NCI-H446 treated with DMSO at 0.1 percent for 48 hours (cell line): ENCODE data around the gene SNX30.

Experiments
- DNase-seq: peaks from one replicate; lab custom pipeline; 2025; lab: John Stamatoyannopoulos, UW

SNX30 gene

GRCh38 chr9:112885324-112885723, 134.8 kb downstream of the SNX30 start:
- no peak for DNase-seq

GRCh38 chr9:112886351-112886750, 135.8 kb downstream of the SNX30 start:
- no peak for DNase-seq

- no peak for DNase-seq
Measured at GRCh38 chr9:112887381-112887780, 136.8 kb downstream of the SNX30 start.

- no peak for DNase-seq
Measured at GRCh38 chr9:112890106-112891081, 139.8 kb downstream of the SNX30 start, which contains the start of gene SLC46A2. Gene SLC46A2, minus strand, starts transcription at chr9:112890876. Its CDS starts 195 bp downstream, at chr9:112890681.

GRCh38 chr9:112891521-112891920, 141.0 kb downstream of the SNX30 start:
- DNase-seq = no peak

- DNase-seq = no peak
Measured at GRCh38 chr9:112892981-112893380, 142.4 kb downstream of the SNX30 start.

- no peak for DNase-seq
Measured at GRCh38 chr9:112894041-112894440, 143.5 kb downstream of the SNX30 start.

GRCh38 chr9:112894699-112895098, 144.1 kb downstream of the SNX30 start:
- DNase-seq = no peak

GRCh38 chr9:112896131-112896530, 145.6 kb downstream of the SNX30 start:
- DNase-seq = no peak

- DNase-seq = no peak
Measured at GRCh38 chr9:112898872-112899311, 148.3 kb downstream of the SNX30 start.

- no peak for DNase-seq
Measured at GRCh38 chr9:112900488-112900887, 149.9 kb downstream of the SNX30 start.

GRCh38 chr9:112900901-112901300, 150.3 kb downstream of the SNX30 start:
- DNase-seq = no peak

- no peak for DNase-seq
Measured at GRCh38 chr9:112905084-112905483, 154.5 kb downstream of the SNX30 start.

GRCh38 chr9:112911736-112912135, 161.2 kb downstream of the SNX30 start:
- DNase-seq = no peak

GRCh38 chr9:112912636-112913035, 162.1 kb downstream of the SNX30 start:
- no peak for DNase-seq

- no peak for DNase-seq
Measured at GRCh38 chr9:112913326-112913725, 162.8 kb downstream of the SNX30 start.

GRCh38 chr9:112914524-112914923, 164.0 kb downstream of the SNX30 start:
- DNase-seq = no peak

GRCh38 chr9:112917047-112917986, 166.8 kb downstream of the SNX30 start:
- DNase-seq = no peak

- no peak for DNase-seq
Measured at GRCh38 chr9:112917987-112918362, 167.4 kb downstream of the SNX30 start.

GRCh38 chr9:112921549-112921948, 171.0 kb downstream of the SNX30 start:
- no peak for DNase-seq
